Endothelial cell of umbilical vein (primary cell): Measurements from ENCODE around the gene CCL13. TPM values are rescaled to one million over a fixed set of nuclear protein-coding genes. Genes with fewer than 3 reads are reported as not detected.

Experiments used
- BruUV-seq: library from RNA; stranded (reverse); fragments of 400-500 nt; replicated peaks from 2 replicates; lab custom pipeline; 2021; lab: Mats Ljungman, UMichigan
- CTCF ChIA-PET: fragments of 300-600, 350-600 bp; sonication (Branson Sonifier 250); formaldehyde crosslinking; loops from one replicate; lab custom pipeline; 2021; ENCODE audit warnings: antibody characterized with exemption, inconsistent platforms; lab: Charles Lee
- POLR2A ChIA-PET: fragments of 300-600, 350-600 bp; sonication (Branson Sonifier 250); formaldehyde crosslinking; loops from one replicate; lab custom pipeline; 2021; ENCODE audit warnings: antibody characterized with exemption, inconsistent platforms; lab: Charles Lee
- DNase-seq: peaks from one replicate; pipeline ENCODE4 v3.0.0-alpha.2; 2011; ENCODE audit warnings: low read depth, low spot score
- FAIRE-seq: peaks from 2 replicates; lab custom pipeline; 2011; peaks lifted over from hg19 to GRCh38; lab: Jason Lieb, UNC
- H2AFZ ChIP-seq: 2 replicates; pipeline ENCODE4 v1.6.0; 2012; ENCODE audit warnings: low read depth, low read length, control low read depth, inconsistent platforms
- H3K27ac ChIP-seq: 2 replicates; pipeline ENCODE4 v1.5.1; 2011; ENCODE audit warnings: low read depth, mild to moderate bottlenecking, control low read depth, low read length, moderate library complexity; ENCODE audit not compliant: insufficient read depth
- H3K27me3 ChIP-seq, 2 experiments: 2 replicates each; pipeline versions ENCODE4 v1.6.0 to v1.6.1; 2011; ENCODE audit warnings: low read length in 2 of 2, mixed read lengths in 1 of 2; ENCODE audit not compliant: control insufficient read depth in 2 of 2, insufficient read depth in 2 of 2
- H3K36me3 ChIP-seq, 2 experiments: 2 replicates in 1 of 2; 3 replicates in 1 of 2; pipeline ENCODE4 v1.5.1; 2011; ENCODE audit warnings: low read length in 2 of 2, mild to moderate bottlenecking in 1 of 2, moderate library complexity in 1 of 2; ENCODE audit not compliant: control insufficient read depth in 2 of 2, insufficient read depth in 2 of 2; ENCODE audit errors: extremely low read depth in 1 of 2
- H3K4me1 ChIP-seq: 3 replicates; pipeline ENCODE4 v1.5.1; 2011; ENCODE audit warnings: mild to moderate bottlenecking, low read length; ENCODE audit not compliant: control insufficient read depth, insufficient read depth; ENCODE audit errors: extremely low read depth
- H3K4me2 ChIP-seq: 2 replicates; pipeline ENCODE4 v1.6.1; 2011; ENCODE audit warnings: low read length, control low read depth, mixed read lengths; ENCODE audit not compliant: insufficient read depth
- H3K4me3 ChIP-seq, 3 experiments: fragments of 200-600 bp in 1 of 3; sonication (generic), shearing (Covaris generic) in 1 of 3; replicated peaks in 1 of 3; 2 replicates each; pipeline ENCODE4 v1.5.1; 2011 to 2016; ENCODE audit warnings: control low read depth in 3 of 3, low read length in 3 of 3, mild to moderate bottlenecking in 2 of 3, inconsistent platforms in 1 of 3, low read depth in 1 of 3, moderate library complexity in 1 of 3; ENCODE audit not compliant: insufficient read depth in 1 of 3
- H3K79me2 ChIP-seq: 2 replicates; pipeline ENCODE4 v1.6.0; 2012; ENCODE audit warnings: low read length, inconsistent platforms; ENCODE audit not compliant: control insufficient read depth, insufficient read depth
- H3K9ac ChIP-seq: replicated peaks from 2 replicates; pipeline ENCODE3; 2011; ENCODE audit warnings: low read length, control low read depth; ENCODE audit not compliant: insufficient read depth; ENCODE audit errors: extremely low read depth
- H3K9me1 ChIP-seq: replicated peaks from 3 replicates; pipeline ENCODE4 v1.6.0; 2011; ENCODE audit warnings: mild to moderate bottlenecking, low read length; ENCODE audit not compliant: control insufficient read depth, insufficient read depth; ENCODE audit errors: extremely low read depth
- H3K9me3 ChIP-seq: replicated peaks from 2 replicates; pipeline ENCODE4 v1.5.1; 2012; ENCODE audit warnings: low read length, inconsistent platforms; ENCODE audit not compliant: control insufficient read depth, insufficient read depth
- H4K20me1 ChIP-seq: replicated peaks from 2 replicates; pipeline ENCODE3; 2011; ENCODE audit warnings: mild to moderate bottlenecking, low read length; ENCODE audit not compliant: control insufficient read depth, insufficient read depth; ENCODE audit errors: extremely low read depth
- FOS ChIP-seq: IDR thresholded peaks from 2 replicates; pipeline ENCODE4 v1.6.1; 2011; ENCODE audit warnings: mild to moderate bottlenecking, low read length, moderate library complexity, borderline replicate concordance; ENCODE audit not compliant: insufficient read depth
- JUN ChIP-seq: IDR thresholded peaks from 2 replicates; pipeline ENCODE4 v1.6.1; 2011; ENCODE audit warnings: borderline replicate concordance, low read depth; ENCODE audit not compliant: insufficient read length, insufficient read depth
- dilution Hi-C: fragments of 300-500 bp; cut with MboI; formaldehyde crosslinking; loops from one replicate; pipeline ENCODE4 v1.15.0; 2019; ENCODE audit warnings: low sequenced_read_pairs; ENCODE audit not compliant: extremely low pct_ligation_motif_present
- intact Hi-C: fragments of 100-400 bp; cut with micrococcal nuclease; formaldehyde crosslinking; loops from one replicate; pipeline ENCODE4 v1.10.0; 2022
- polyA plus RNA-seq, 4 experiments: library from polyadenylated mRNA; depleted of rRNA in 3 of 4; stranded (reverse) in 3 of 4; unstranded in 1 of 4; fragments of >200 nt; gene quantifications; 2 replicates each; pipeline versions ENCODE4 v1.2.1 to v1.2.3, GENCODE V29; 2011 to 2012; ENCODE audit warnings: missing spikeins in 1 of 4
- total RNA-seq: library from RNA; stranded (reverse); gene quantifications from 2 replicates; pipeline ENCODE4 v1.2.3, GENCODE V29; 2021
- TF ChIP-seq, protein P1 (sequence below): IDR thresholded peaks from 2 replicates; pipeline ENCODE4 v1.6.1; 2011; ENCODE audit not compliant: insufficient read depth, insufficient read length
- TF ChIP-seq, protein P2 (sequence below), 2 donors: IDR thresholded peaks; 1 replicate in 1 of 2; 2 replicates in 1 of 2; pipeline ENCODE4 v1.5.1; 2011; ENCODE audit warnings: low read length in 2 of 2, mild to moderate bottlenecking in 2 of 2, moderate library complexity in 2 of 2, control low read depth in 1 of 2, inconsistent platforms in 1 of 2, low read depth in 1 of 2; ENCODE audit not compliant: insufficient read depth in 1 of 2; ENCODE audit errors: extremely low read depth in 1 of 2

CCL13 gene
- total and polyA plus RNA-seq, 2 donors (not counting 3 experiments of a cell fraction or from before 2014, with no cell fraction given): not detected

DNA sequence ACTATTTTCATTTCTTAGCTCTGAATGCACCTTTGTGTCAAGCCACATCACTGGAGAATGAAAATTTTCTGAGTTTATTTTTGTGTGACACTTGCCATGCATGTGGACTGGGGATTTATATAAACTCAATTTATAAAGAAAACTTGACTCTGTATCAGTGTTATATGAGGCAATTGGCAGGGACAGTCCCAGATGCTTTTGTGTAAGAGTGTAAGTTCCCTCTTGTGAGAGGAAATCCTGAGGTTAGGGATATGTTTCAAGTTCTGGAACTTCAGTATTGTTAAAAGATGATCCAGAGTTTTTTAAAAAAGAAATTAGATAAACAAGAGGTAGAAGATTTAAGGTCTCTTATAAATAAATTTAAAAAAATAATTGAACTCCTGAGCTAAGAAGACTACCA lies 47.9 kb upstream of the CCL13 start:
- ChIA-PET POLR2A (no interaction called here), CTCF (interaction anchor here (0.9 to 11.1 kb wide), 6 partner anchors 9 to 106 kb away, joined by 3 to 202 read pairs (median 3); partner anchors contain the start of genes CCL1 and CCL8)
- Histone ChIP-seq H4K20me1 (no peaks in the 10 kb centered on the region), H2AFZ (no peak overlapping the region), H3K4me2 (no peak overlapping the region), H3K27ac (no peak overlapping the region), H3K9me1 (no peaks in the 10 kb centered on the region), H3K4me1 (no peaks in the 10 kb centered on the region), H3K36me3 (no peaks in the 10 kb centered on the region), H3K9me3 (no peaks in the 10 kb centered on the region), H3K9ac (no peak overlapping the region), H3K79me2 (no peaks in the 10 kb centered on the region), H3K27me3 (peaks cover 19 to 20% of the 10 kb centered on the region in 2 experiments), H3K4me3 (no peak overlapping the region)
- no TSS peak for BruUV-seq
- intact Hi-C loops (no loop called here), dilution Hi-C loops (loop anchor here (25.0 kb wide), 1 partner anchor 96 kb away; no protein-coding TSS in a partner anchor)
- no peak for TF ChIP-seq JUN
- TF ChIP-seq, protein P1, sequence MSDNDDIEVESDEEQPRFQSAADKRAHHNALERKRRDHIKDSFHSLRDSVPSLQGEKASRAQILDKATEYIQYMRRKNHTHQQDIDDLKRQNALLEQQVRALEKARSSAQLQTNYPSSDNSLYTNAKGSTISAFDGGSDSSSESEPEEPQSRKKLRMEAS: no peak
- FAIRE-seq: no peak
- no peak for DNase-seq

DNA sequence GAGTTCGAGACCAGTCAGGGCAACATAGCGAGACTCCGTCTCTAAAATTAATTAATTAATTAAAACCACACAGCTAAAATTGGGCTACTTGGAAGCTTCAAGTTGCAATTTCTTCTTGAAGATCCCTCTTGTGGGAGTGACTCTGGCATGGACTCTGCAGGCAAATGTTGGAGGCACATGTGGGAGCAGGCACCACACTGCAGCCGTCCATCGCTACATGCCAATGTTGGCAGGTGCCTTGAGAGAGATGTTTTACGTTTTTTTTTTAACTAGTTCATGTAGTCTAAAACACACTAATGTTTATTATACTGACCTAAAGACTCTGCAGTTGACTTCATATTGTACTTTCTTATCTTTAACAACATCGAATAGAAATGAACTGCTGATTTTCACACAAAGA lies 45.0 kb upstream of the CCL13 start:
- H3K9me3 ChIP-seq: no peaks in the 10 kb centered on the region
- dilution Hi-C loops: loop anchor here (25.0 kb wide), 1 partner anchor 99 kb away; no protein-coding TSS in a partner anchor
- DNase-seq (no peak), FAIRE-seq (no peak)
- no peaks in the 10 kb centered on the region for H3K4me1 ChIP-seq
- H4K20me1 ChIP-seq: no peaks in the 10 kb centered on the region
- H3K79me2 ChIP-seq: no peaks in the 10 kb centered on the region
- H3K9me1 ChIP-seq: no peaks in the 10 kb centered on the region
- H3K36me3 ChIP-seq: no peaks in the 10 kb centered on the region
- H3K27ac ChIP-seq: no peak overlapping the region
- H3K27me3 ChIP-seq: peaks cover 27 to 35% of the 10 kb centered on the region in 2 experiments
- ChIA-PET POLR2A (no interaction called here), CTCF (interaction anchor here (1.5 to 8.7 kb wide), 3 partner anchors 50 to 140 kb away, joined by 4 to 202 read pairs (median 6); no protein-coding TSS in a partner anchor)
- no peak overlapping the region for H3K4me3 ChIP-seq
- H3K4me2 ChIP-seq: no peak overlapping the region
- TF ChIP-seq, protein P2, sequence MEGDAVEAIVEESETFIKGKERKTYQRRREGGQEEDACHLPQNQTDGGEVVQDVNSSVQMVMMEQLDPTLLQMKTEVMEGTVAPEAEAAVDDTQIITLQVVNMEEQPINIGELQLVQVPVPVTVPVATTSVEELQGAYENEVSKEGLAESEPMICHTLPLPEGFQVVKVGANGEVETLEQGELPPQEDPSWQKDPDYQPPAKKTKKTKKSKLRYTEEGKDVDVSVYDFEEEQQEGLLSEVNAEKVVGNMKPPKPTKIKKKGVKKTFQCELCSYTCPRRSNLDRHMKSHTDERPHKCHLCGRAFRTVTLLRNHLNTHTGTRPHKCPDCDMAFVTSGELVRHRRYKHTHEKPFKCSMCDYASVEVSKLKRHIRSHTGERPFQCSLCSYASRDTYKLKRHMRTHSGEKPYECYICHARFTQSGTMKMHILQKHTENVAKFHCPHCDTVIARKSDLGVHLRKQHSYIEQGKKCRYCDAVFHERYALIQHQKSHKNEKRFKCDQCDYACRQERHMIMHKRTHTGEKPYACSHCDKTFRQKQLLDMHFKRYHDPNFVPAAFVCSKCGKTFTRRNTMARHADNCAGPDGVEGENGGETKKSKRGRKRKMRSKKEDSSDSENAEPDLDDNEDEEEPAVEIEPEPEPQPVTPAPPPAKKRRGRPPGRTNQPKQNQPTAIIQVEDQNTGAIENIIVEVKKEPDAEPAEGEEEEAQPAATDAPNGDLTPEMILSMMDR (IDR thresholded peaks at IDR 0.05; ENCODE audit: extremely low read depth in 1 of 2, insufficient read depth in 1 of 2, low read depth in 1 of 2, low read length in 2 of 2): no peak
- no peak for TF ChIP-seq FOS
- no TSS peak for BruUV-seq
- H3K9ac ChIP-seq: no peak overlapping the region
- H2AFZ ChIP-seq: no peak overlapping the region
- intact Hi-C loops: no loop called here
